GM18861 (cell line): ENCODE measurements around the gene SLC13A4.
"Not testable (repeated sequence)": the region's sequence is repeated elsewhere in the genome, so short reads cannot be mapped to it uniquely, and the experiment has no call there.

ENCODE experiments used
- ATAC-seq: cut with Tn5 transposase; IDR thresholded peaks from one replicate; pipeline ENCODE4 v1.9.1; 2021; ENCODE audit not compliant: unreplicated experiment

Gene SLC13A4

GRCh38 chr7:135728136-135728669 is at the start of gene SLC13A4:
SLC13A4 (minus strand) TSS chr7:135728186; CDS start chr7:135727496, 690 bp downstream.
- no peak for ATAC-seq

GRCh38 chr7:135775915-135776314 is 47.9 kb upstream of the SLC13A4 start:
- ATAC-seq, result not testable (repeated sequence)

DNA sequence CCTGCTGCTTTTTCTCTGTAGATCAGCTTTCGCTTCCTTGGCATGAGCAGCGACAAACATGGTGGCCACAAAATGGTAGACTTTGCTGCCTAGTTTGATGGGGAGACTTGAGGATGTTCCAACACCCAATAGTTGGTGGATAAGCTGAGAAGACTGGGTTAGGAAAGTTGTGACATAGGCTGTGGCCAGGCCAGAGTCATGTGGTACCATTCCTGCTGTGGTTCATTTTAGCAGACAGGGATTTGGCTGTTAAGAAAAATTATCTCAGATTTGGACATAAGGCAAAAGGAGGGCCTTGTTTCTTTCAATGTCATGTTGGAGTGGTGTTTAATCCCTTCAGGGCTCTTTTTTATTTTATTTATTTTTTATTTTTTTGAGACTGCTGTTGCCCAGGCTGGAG is 47.2 kb upstream of the SLC13A4 start:
- ATAC-seq, result no peak

GRCh38 chr7:135774284-135774683 is 46.3 kb upstream of the SLC13A4 start:
- no peak for ATAC-seq

DNA sequence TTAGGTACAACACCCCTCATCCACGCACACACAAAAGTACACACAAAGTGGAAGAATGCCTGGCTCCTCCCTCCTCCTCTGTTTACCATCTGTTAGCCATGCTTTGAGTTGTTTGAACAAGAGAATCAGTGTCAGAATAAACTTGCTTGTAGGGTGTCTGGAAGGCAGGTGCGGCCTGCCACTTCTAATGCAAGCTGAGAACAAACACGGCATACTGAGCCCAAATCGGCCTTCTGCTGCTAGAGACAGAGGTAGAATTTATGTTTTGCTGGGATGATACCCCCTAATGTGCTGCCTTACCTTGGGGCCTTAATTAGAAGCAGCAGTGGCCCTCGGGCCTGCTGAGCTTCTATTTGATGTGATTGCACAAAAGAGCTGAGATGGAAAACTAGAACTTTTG is 45.5 kb upstream of the SLC13A4 start:
- no peak for ATAC-seq

- ATAC-seq, result no peak
Observed at GRCh38 chr7:135772639-135773222, 44.7 kb upstream of the SLC13A4 start.

- no peak for ATAC-seq
Observed at GRCh38 chr7:135771961-135772638, 44.1 kb upstream of the SLC13A4 start.

GRCh38 chr7:135771051-135771450 is 43.1 kb upstream of the SLC13A4 start:
- no peak for ATAC-seq

DNA sequence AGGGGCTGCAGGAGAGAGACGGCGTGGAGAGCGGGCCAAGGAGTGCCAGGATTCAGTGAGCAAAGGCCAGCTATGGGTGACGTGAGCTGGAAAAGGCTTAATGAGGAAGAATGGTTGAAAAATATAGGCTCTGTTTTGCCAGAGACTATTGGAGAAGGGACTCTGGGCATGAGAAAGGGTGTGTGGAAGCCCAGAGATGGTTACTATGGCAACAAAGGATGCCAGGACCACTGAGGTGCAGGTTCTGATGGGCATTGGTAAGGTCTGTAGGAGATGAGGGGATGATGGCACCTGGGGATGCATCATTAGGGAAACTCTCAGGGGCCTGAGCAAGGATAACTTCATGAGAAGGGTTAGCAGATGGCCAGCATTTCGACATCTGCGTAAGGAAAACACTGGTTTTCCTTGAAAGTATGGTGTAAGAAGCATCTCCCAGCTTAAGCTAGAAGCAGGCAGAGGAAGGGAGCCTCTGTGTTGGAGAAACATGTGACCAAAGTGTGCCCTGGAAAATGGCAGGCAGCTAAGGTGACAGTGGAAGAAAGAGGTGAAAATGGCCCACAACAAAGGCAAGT is 42.2 kb upstream of the SLC13A4 start:
- ATAC-seq, result no peak

DNA sequence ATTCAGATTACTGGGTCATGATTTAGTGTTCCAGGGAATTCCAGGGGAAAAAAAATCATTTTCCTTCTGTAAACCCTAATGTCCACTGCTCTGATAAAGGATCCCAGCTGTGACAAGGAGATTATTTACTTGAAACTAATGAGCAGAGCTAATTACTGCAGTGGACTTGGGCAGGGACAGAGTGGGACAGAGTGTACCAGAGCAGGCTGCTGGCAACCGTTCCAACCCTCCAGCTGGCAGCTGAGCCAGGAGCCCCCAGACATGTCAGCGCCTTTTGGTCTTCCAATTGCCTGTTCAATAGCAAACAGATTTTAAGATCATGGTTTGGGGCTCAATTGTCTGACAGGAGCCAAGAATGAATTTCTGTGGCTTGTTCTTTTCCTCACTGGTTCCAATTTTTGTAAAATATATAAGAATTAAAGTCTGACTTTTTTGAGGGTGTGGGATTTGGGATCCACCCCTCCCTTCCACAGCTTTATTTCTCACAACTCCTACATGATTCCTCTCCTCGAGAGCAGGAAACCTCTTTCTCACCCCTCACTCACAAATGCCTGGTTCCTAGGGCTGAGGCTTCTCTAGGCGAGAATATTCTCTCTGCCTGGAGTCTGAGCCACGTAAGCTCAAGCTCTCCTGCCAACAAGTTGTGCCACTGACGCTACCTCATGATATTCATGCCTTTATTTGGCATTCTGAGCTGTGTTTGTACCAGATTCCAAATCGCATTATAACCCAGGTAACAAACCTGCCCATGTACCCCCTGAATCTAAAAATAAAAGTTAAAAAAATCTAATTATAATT is 41.2 kb upstream of the SLC13A4 start:
- ATAC-seq, result no peak

- ATAC-seq, result no peak
Observed at GRCh38 chr7:135768467-135768866, 40.5 kb upstream of the SLC13A4 start.

GRCh38 chr7:135768064-135768463 is 40.1 kb upstream of the SLC13A4 start:
- ATAC-seq, result no peak

- ATAC-seq, result no peak
Observed at GRCh38 chr7:135763261-135763660, 35.3 kb upstream of the SLC13A4 start.

GRCh38 chr7:135761751-135762488 is 33.9 kb upstream of the SLC13A4 start:
- ATAC-seq, result no peak

DNA sequence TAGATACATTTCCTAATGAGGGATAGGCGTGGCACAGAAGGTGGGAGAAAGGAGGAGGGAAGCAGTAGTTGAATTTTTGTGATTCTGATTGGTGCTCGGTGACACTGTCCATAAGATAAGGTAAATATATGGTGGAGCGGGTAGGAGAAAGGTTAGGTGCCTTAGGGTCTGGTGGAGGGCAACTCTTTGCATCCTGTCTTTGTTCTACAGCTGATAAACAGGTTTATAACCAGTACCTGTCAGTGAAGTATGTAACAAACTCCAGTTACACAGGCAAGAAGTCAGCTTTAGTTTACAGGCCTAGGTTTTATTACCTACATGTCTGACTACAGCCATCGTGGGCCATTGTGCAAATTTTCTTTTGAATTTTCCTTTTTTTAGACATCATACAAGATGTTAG is 31.5 kb upstream of the SLC13A4 start:
- ATAC-seq, result no peak

- no peak for ATAC-seq
Observed at GRCh38 chr7:135758531-135758932, 30.5 kb upstream of the SLC13A4 start.

- no peak for ATAC-seq
Observed at GRCh38 chr7:135757719-135758411, 29.9 kb upstream of the SLC13A4 start.

GRCh38 chr7:135756191-135756590 is 28.2 kb upstream of the SLC13A4 start:
- no peak for ATAC-seq

DNA sequence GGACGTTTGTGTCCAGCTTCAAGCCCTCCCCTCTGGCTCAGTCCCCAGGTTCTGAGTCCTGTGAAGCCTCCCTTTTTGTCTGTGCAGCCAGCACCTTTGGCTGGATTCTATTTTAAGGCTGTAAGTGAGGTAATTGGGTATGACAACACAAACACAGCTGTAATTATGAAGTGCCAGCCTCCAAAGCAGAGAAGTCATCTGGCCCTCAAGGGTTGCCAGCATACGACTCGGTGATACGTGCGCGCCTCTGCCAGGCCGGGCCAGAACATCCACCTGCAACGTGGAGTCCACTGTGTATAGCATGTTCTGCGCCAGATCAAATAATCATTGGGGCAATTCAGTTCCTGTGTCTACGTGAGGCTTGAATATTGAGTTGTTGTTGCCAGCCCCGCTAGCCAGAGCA is 27.4 kb upstream of the SLC13A4 start:
- ATAC-seq, result no peak
